Measurements from ENCODE around the gene RIPK4. TPM values are rescaled to one million over a fixed set of nuclear protein-coding genes. Genes with fewer than 3 reads are reported as not detected.

Gene RIPK4
- total and polyA plus RNA-seq, 2 donors (not counting 1 experiment from before 2014, with no cell fraction given): not detected

DNA sequence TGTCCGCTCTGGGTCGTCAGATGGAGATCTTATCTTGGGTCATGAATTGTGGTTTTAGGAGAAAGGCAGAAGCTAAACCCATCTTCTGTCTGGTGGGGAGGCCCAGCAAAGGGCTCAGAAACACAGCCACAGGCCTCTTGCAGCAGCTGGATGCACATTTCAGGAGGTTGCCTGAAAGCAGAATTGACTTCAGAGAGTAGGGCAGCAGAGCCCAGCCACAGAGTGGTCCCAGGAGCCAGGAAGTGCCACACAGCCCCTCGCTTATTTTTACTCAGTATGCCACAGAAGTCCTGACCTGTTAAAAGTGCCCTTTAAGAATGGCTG is 8.3 kb upstream of the RIPK4 start:
- H3K4me1 ChIP-seq (ENCODE audit: control insufficient read depth in 2 of 2, insufficient read depth in 2 of 2, low read length in 2 of 2): peaks cover 6 to 14% of the 10 kb centered on the region in 2 donors
- H3K4me1 Mint-ChIP-seq: peaks cover 4% of the 10 kb centered on the region
- H3K79me2 ChIP-seq (ENCODE audit: control insufficient read depth, insufficient read depth, low read length): no peaks in the 10 kb centered on the region
- H3K9me3 ChIP-seq (ENCODE audit: control extremely low read depth in 1 of 3, control insufficient read depth in 2 of 3, insufficient read depth in 1 of 3, low read length in 2 of 3): no peaks in the 10 kb centered on the region
- H3K9me3 Mint-ChIP-seq (ENCODE audit: insufficient read depth): no peaks in the 10 kb centered on the region
- no peaks in the 10 kb centered on the region for H3K36me3 ChIP-seq (replicated peaks in 1 of 2; ENCODE audit: control extremely low read depth in 1 of 2, control insufficient read depth in 1 of 2, extremely low read depth in 1 of 2, insufficient read depth in 2 of 2, low read length in 1 of 2)
- TF ChIP-seq, protein P1, sequence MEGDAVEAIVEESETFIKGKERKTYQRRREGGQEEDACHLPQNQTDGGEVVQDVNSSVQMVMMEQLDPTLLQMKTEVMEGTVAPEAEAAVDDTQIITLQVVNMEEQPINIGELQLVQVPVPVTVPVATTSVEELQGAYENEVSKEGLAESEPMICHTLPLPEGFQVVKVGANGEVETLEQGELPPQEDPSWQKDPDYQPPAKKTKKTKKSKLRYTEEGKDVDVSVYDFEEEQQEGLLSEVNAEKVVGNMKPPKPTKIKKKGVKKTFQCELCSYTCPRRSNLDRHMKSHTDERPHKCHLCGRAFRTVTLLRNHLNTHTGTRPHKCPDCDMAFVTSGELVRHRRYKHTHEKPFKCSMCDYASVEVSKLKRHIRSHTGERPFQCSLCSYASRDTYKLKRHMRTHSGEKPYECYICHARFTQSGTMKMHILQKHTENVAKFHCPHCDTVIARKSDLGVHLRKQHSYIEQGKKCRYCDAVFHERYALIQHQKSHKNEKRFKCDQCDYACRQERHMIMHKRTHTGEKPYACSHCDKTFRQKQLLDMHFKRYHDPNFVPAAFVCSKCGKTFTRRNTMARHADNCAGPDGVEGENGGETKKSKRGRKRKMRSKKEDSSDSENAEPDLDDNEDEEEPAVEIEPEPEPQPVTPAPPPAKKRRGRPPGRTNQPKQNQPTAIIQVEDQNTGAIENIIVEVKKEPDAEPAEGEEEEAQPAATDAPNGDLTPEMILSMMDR (IDR thresholded peaks at IDR 0.05): no peak
- no peak for TF ChIP-seq EZH2 (IDR thresholded peaks at IDR 0.05; ENCODE audit: borderline replicate concordance, insufficient read depth, low read depth, low read length, poor library complexity, severe bottlenecking)
- peaks cover 77% of the 10 kb centered on the region for H3K27me3 Mint-ChIP-seq
- H2AFZ ChIP-seq (ENCODE audit: insufficient read depth, low read depth, low read length, poor library complexity, severe bottlenecking): no peak overlapping the region
- no peak overlapping the region for H3K4me3 Mint-ChIP-seq
- no peak overlapping the region for H3K9ac ChIP-seq (ENCODE audit: low read length)
- ATAC-seq (ENCODE audit: low read depth): no peak
- no peaks in the 10 kb centered on the region for H4K20me1 ChIP-seq (ENCODE audit: control insufficient read depth, insufficient read depth, low read length, poor library complexity, severe bottlenecking)
- ChIA-PET CTCF (no interaction called here), POLR2A (no interaction called here)
- intact Hi-C loops (cut with micrococcal nuclease): no loop called here
- DNase-seq: no peak
- WGBS (ENCODE audit: insufficient coverage): 47% methylated on average over 3 of the region's 3 CpGs
- peaks cover 0 to 60% (median 23%) of the 10 kb centered on the region in 4 experiments for H3K27me3 ChIP-seq (replicated peaks in 1 of 4; ENCODE audit: control extremely low read depth in 1 of 4, control insufficient read depth in 3 of 4, insufficient read depth in 4 of 4, low read length in 3 of 4)
- H3K4me3 ChIP-seq (ENCODE audit: control extremely low read depth in 1 of 5, extremely low read depth in 1 of 5, insufficient read depth in 1 of 5, low read depth in 2 of 5, low read length in 4 of 5): no peak overlapping the region
- no peak overlapping the region for H3K27ac ChIP-seq (ENCODE audit: low read length in 2 of 2)
- H3K27ac Mint-ChIP-seq: no peak overlapping the region
- H3K4me2 ChIP-seq (replicated peaks; ENCODE audit: low read depth, low read length, poor library complexity, severe bottlenecking): no peak overlapping the region

DNA sequence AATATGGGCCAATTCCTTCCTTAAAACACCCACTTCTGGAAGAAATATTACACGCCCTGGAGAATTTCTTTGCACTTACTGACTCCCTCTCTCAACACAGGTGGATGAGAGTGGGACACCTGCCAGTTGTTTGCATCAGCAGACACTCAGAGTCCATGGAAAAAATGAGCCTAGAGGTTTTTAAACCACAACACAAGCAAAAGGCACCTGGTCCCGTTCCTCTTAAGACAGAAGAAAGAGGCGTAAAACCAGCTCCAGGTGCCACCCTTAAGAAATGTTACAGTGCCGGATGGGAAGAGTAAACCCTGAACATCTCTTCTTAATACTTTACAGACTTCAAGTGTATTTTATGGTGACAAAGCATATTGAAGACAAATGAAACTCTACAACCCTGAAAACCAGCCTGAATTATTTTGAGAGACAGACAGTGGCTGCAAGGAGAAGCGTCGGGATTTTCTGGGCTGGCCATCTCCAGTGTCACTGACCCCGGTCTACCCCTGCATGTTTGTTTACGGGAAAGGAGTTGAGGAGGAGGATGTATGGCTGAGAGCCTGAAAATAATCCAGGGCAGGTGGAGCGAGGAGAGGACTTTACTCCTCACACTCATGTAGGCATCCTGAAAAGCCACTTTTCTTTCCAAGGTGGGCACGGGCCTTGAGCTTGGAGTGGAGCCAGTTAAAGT is 7.8 kb upstream of the RIPK4 start:
- no peak for TF ChIP-seq EZH2 (IDR thresholded peaks at IDR 0.05; ENCODE audit: borderline replicate concordance, insufficient read depth, low read depth, low read length, poor library complexity, severe bottlenecking)
- TF ChIP-seq, protein P1 (IDR thresholded peaks at IDR 0.05): no peak
- no peak for ATAC-seq (ENCODE audit: low read depth)
- Mint-ChIP-seq H3K27me3 (peaks cover 79% of the 10 kb centered on the region), H3K9me3 (ENCODE audit: insufficient read depth) (no peaks in the 10 kb centered on the region), H3K4me3 (no peak overlapping the region), H3K27ac (no peak overlapping the region), H3K4me1 (peaks cover 5% of the 10 kb centered on the region)
- Histone ChIP-seq H3K27ac (ENCODE audit: low read length in 2 of 2) (no peak overlapping the region), H3K9me3 (ENCODE audit: control extremely low read depth in 1 of 3, control insufficient read depth in 2 of 3, insufficient read depth in 1 of 3, low read length in 2 of 3) (peaks cover 0 to 1% (median 0%) of the 10 kb centered on the region in 3 donors), H3K79me2 (ENCODE audit: control insufficient read depth, insufficient read depth, low read length) (no peaks in the 10 kb centered on the region), H3K27me3 (replicated peaks in 1 of 4; ENCODE audit: control extremely low read depth in 1 of 4, control insufficient read depth in 3 of 4, insufficient read depth in 4 of 4, low read length in 3 of 4) (peaks cover 0 to 60% (median 21%) of the 10 kb centered on the region in 4 experiments), H4K20me1 (ENCODE audit: control insufficient read depth, insufficient read depth, low read length, poor library complexity, severe bottlenecking) (no peaks in the 10 kb centered on the region), H3K9ac (ENCODE audit: low read length) (no peak overlapping the region), H3K4me3 (ENCODE audit: control extremely low read depth in 1 of 5, extremely low read depth in 1 of 5, insufficient read depth in 1 of 5, low read depth in 2 of 5, low read length in 4 of 5) (no peak overlapping the region), H3K4me2 (replicated peaks; ENCODE audit: low read depth, low read length, poor library complexity, severe bottlenecking) (no peak overlapping the region), H3K36me3 (replicated peaks in 1 of 2; ENCODE audit: control extremely low read depth in 1 of 2, control insufficient read depth in 1 of 2, extremely low read depth in 1 of 2, insufficient read depth in 2 of 2, low read length in 1 of 2) (no peaks in the 10 kb centered on the region), H3K4me1 (ENCODE audit: control insufficient read depth in 2 of 2, insufficient read depth in 2 of 2, low read length in 2 of 2) (peaks cover 6 to 14% of the 10 kb centered on the region in 2 donors), H2AFZ (ENCODE audit: insufficient read depth, low read depth, low read length, poor library complexity, severe bottlenecking) (no peak overlapping the region)
- ChIA-PET CTCF (no interaction called here), POLR2A (no interaction called here)
- intact Hi-C loops (cut with micrococcal nuclease): no loop called here
- no peak for DNase-seq
- 69% methylated on average over 5 of the region's 10 CpGs for WGBS (ENCODE audit: insufficient coverage)

Data from B cell (primary cell).